GM18498 (cell line): ENCODE data around the gene FGD6.
"Not testable (repeated sequence)": the region's sequence is repeated elsewhere in the genome, so short reads cannot be mapped to it uniquely, and the experiment has no call there.

Experiments used
- ATAC-seq: cut with Tn5 transposase; IDR thresholded peaks from one replicate; pipeline ENCODE4 v1.9.1; 2021; ENCODE audit warnings: mild to moderate bottlenecking, moderate library complexity; ENCODE audit not compliant: unreplicated experiment

FGD6 gene

GRCh38 chr12:95130096-95130495, 87.2 kb downstream of the FGD6 start:
- no peak for ATAC-seq

GRCh38 chr12:95129115-95129514, 88.2 kb downstream of the FGD6 start:
- no peak for ATAC-seq

- ATAC-seq: no peak
Measured at GRCh38 chr12:95126736-95127135, 90.5 kb downstream of the FGD6 start.

- ATAC-seq: no peak
Measured at GRCh38 chr12:95126076-95126475, 91.2 kb downstream of the FGD6 start.

GRCh38 chr12:95124106-95124505, 93.2 kb downstream of the FGD6 start:
- ATAC-seq: no peak

GRCh38 chr12:95118788-95119179, 98.5 kb downstream of the FGD6 start:
- ATAC-seq: no peak

GRCh38 chr12:95118138-95118787, 99.0 kb downstream of the FGD6 start:
- ATAC-seq: no peak

- ATAC-seq: peak; percentile 80
Measured at GRCh38 chr12:95117178-95117599, 100.1 kb downstream of the FGD6 start.

GRCh38 chr12:95116773-95117172, 100.5 kb downstream of the FGD6 start:
- ATAC-seq: peak; percentile 66

GRCh38 chr12:95116341-95116740, 100.9 kb downstream of the FGD6 start:
- no peak for ATAC-seq

- no peak for ATAC-seq
Measured at GRCh38 chr12:95115641-95116040, 101.6 kb downstream of the FGD6 start.

GRCh38 chr12:95114766-95115405, 102.4 kb downstream of the FGD6 start:
- ATAC-seq: no peak

GRCh38 chr12:95107362-95107761, 109.9 kb downstream of the FGD6 start:
- ATAC-seq: no peak

- no peak for ATAC-seq
Measured at GRCh38 chr12:95105540-95105939, 111.7 kb downstream of the FGD6 start.

- ATAC-seq: no peak
Measured at GRCh38 chr12:95104919-95105452, 112.3 kb downstream of the FGD6 start.

GRCh38 chr12:95102916-95103671, 114.2 kb downstream of the FGD6 start:
- ATAC-seq: peak; percentile 92

- ATAC-seq: not testable (repeated sequence)
Measured at GRCh38 chr12:95101957-95102356, 115.3 kb downstream of the FGD6 start.

- no peak for ATAC-seq
Measured at GRCh38 chr12:95100264-95101190, 116.7 kb downstream of the FGD6 start.

GRCh38 chr12:95099270-95099790, 117.9 kb downstream of the FGD6 start:
- no peak for ATAC-seq

- ATAC-seq: no peak
Measured at GRCh38 chr12:95096852-95097251, 120.4 kb downstream of the FGD6 start.
